HEK293T (cell line): ENCODE data around the gene CALML6.
"Not testable (repeated sequence)": the region's sequence is repeated elsewhere in the genome, so short reads cannot be mapped to it uniquely, and the experiment has no call there.

Experiments used
- CTCF ChIA-PET: fragments of 350-600 bp; formaldehyde crosslinking; extraction: SDS; loops from one replicate; lab custom pipeline; 2021; ENCODE audit warnings: antibody characterized with exemption, inconsistent platforms; lab: Yijun Ruan, JAX
- POLR2A ChIA-PET: fragments of 350-600 bp; formaldehyde crosslinking; extraction: SDS; loops from one replicate; lab custom pipeline; 2020; ENCODE audit warnings: antibody characterized with exemption, inconsistent platforms; lab: Yijun Ruan, JAX
- DNase-seq: peaks from one replicate; pipeline ENCODE4 v3.0.0; 2012; ENCODE audit warnings: mixed read lengths; ENCODE audit errors: extremely low spot score
- ARNT ChIP-seq: fragments of 450-650 bp; IDR thresholded peaks from 2 replicates; pipeline ENCODE4 v1.6.1; 2017; ENCODE audit warnings: mild to moderate bottlenecking
- BHLHE40 ChIP-seq: fragments of 450-650 bp; IDR thresholded peaks from 2 replicates; pipeline ENCODE4 v1.6.1; 2016; ENCODE audit warnings: mild to moderate bottlenecking, moderate library complexity, borderline replicate concordance
- CTBP1 ChIP-seq: fragments of 450-650 bp; IDR thresholded peaks from 2 replicates; pipeline ENCODE4 v1.6.1; 2016; ENCODE audit warnings: borderline replicate concordance
- ELF4 ChIP-seq: fragments of 450-650 bp; IDR thresholded peaks from 2 replicates; pipeline ENCODE4 v1.6.1; 2017; ENCODE audit warnings: antibody characterized with exemption
- FOXA1 ChIP-seq: fragments of 450-650 bp; IDR thresholded peaks from 2 replicates; pipeline ENCODE4 v1.6.1; 2016; ENCODE audit warnings: mild to moderate bottlenecking
- FOXK2 ChIP-seq: fragments of 450-650 bp; IDR thresholded peaks from 2 replicates; pipeline ENCODE4 v1.6.1; 2016; ENCODE audit warnings: mild to moderate bottlenecking
- FOXM1 ChIP-seq: fragments of 450-650 bp; IDR thresholded peaks from 2 replicates; pipeline ENCODE4 v1.6.1; 2017; ENCODE audit warnings: mild to moderate bottlenecking, borderline replicate concordance
- HDGF ChIP-seq: fragments of 450-650 bp; IDR thresholded peaks from 2 replicates; pipeline ENCODE4 v1.6.1; 2017; ENCODE audit warnings: antibody characterized with exemption, borderline replicate concordance
- L3MBTL2 ChIP-seq: fragments of 450-650 bp; conservative IDR thresholded peaks from 2 replicates; pipeline ENCODE4 v1.6.1; 2016; ENCODE audit warnings: mild to moderate bottlenecking
- LEF1 ChIP-seq: fragments of 450-650 bp; IDR thresholded peaks from 2 replicates; pipeline ENCODE4 v1.6.1; 2017; ENCODE audit warnings: mild to moderate bottlenecking, borderline replicate concordance
- NFRKB ChIP-seq: fragments of 450-650 bp; IDR thresholded peaks from 2 replicates; pipeline ENCODE4 v1.6.1; 2016; ENCODE audit warnings: mild to moderate bottlenecking, moderate library complexity
- SP1 ChIP-seq: fragments of 450-650 bp; IDR thresholded peaks from 2 replicates; pipeline ENCODE4 v1.6.1; 2017
- SUZ12 ChIP-seq: fragments of 450-650 bp; IDR thresholded peaks from 2 replicates; pipeline ENCODE4 v1.6.1; 2016; ENCODE audit warnings: mild to moderate bottlenecking
- TARDBP ChIP-seq: fragments of 450-650 bp; IDR thresholded peaks from 2 replicates; pipeline ENCODE4 v1.6.1; 2016
- ZNF384 ChIP-seq: fragments of 450-650 bp; IDR thresholded peaks from 2 replicates; pipeline ENCODE4 v1.6.1; 2016
- TF ChIP-seq, protein P1 (sequence below): fragments of 450-650 bp; IDR thresholded peaks from 2 replicates; pipeline ENCODE4 v1.6.1; 2016

The CALML6 gene

DNA sequence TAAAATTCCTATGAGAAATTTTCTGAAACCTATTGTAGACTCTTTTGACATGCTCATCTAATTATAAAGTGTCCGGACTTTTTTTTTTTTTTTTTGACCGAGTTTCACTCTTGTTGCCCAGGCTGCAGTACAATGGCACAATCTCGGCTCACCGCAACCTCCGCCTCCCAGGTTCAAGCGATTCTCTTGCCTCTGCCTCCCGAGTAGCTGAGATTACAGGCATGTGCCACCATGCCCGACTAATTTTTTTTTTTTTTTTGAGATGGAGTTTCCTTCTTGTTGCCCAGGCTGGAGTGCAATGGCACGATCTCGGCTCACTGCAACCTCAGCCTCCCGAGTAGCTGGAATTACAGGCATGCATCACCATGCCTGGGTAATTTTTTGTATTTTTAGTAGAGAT is 31.2 kb upstream of the CALML6 start:
- TF ChIP-seq ZNF384, result peak; percentile 44
- ChIA-PET CTCF (interaction anchor here (0.6 to 0.7 kb wide), 2 partner anchors 8 to 123 kb away, joined by 3 read pairs; no protein-coding TSS in a partner anchor), POLR2A (interaction anchor here (0.7 kb wide), 1 partner anchor 18 kb away, joined by 3 read pairs; no protein-coding TSS in a partner anchor)
- not testable (repeated sequence) for DNase-seq

DNA sequence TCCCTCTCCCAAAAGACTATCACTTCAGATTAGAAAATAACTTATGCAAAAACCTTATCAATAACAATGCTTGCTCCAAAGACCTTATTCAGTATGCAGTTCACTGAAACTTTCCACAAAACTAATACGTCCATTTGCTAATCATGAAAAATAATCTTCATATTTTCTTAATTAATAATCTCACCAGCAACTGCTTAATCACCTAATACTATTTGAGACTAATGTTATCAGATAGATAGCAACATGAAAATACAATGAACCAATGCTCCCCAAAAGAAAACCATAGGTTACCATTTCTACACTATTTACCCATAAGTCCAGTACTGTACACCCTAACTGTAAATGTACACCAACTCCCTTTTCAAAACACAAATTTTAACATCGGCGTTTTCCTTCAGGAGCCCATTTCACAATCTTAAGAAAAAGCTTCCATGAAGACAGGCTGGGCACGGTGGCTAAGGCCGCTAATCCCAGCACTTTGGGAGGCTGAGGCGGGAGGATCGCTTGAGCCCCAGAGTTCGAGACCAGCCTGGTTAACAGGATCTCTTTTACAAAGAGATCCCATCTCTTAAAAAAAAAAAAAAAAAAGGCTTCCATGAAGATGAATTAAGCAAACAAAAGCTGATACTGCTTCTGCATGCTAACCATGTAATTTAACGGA is 25.8 kb upstream of the CALML6 start:
- DNase-seq, result no peak
- ChIA-PET CTCF (no interaction called here), POLR2A (interaction anchor here (3.2 kb wide), 1 partner anchor 19 kb away, joined by 11 read pairs; no protein-coding TSS in a partner anchor)
- TF ChIP-seq FOXK2, result no peak
- TF ChIP-seq ZNF384, result peak; percentile 66
- no peak for TF ChIP-seq BHLHE40
- TF ChIP-seq ELF4, result no peak
- no peak for TF ChIP-seq HDGF
- TF ChIP-seq SUZ12, result no peak

DNA sequence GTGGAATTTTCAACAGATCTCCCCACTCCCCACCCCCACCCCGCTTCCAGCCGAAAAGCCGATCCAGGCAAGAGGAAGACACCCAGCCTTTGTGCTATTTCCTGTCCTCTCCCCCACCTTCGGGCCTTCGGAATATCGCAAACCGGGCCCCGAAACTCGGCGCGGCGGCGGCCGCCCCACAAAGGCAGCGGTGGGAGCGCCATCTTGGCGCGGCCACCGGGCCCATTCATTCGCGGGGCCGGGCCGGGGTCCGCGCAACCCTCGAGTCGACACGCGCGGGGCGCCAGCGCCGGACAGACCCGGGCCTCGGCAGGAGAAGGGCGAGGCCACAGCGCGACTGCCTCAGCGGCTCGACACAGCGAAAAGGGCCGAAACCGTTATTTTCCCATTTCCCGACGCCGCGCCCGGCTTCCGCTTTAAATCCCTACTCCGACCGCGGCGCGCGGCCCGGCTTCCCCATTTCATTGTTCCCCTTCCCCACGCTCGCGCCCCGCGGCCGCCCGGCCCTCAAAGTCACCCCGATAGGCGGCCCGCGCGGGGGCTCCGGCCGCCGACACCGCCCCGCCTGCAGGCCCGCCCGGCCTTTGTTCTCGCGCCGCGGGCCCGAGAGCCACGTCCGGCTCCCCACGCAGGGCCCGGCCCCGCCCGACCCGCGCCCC is 25.1 kb upstream of the CALML6 start:
- ChIA-PET POLR2A (no interaction called here), CTCF (no interaction called here)
- TF ChIP-seq FOXM1 (no peak), HDGF (no peak), L3MBTL2 (no peak), ELF4 (no peak), ARNT (no peak), NFRKB (no peak), SUZ12 (no peak), FOXK2 (no peak), TARDBP (no peak), LEF1 (no peak), FOXA1 (no peak), SP1 (no peak), ZNF384 (no peak), BHLHE40 (no peak), CTBP1 (no peak)
- TF ChIP-seq, protein P1, sequence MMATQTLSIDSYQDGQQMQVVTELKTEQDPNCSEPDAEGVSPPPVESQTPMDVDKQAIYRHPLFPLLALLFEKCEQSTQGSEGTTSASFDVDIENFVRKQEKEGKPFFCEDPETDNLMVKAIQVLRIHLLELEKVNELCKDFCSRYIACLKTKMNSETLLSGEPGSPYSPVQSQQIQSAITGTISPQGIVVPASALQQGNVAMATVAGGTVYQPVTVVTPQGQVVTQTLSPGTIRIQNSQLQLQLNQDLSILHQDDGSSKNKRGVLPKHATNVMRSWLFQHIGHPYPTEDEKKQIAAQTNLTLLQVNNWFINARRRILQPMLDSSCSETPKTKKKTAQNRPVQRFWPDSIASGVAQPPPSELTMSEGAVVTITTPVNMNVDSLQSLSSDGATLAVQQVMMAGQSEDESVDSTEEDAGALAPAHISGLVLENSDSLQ, result no peak
- DNase-seq, result no peak

DNA sequence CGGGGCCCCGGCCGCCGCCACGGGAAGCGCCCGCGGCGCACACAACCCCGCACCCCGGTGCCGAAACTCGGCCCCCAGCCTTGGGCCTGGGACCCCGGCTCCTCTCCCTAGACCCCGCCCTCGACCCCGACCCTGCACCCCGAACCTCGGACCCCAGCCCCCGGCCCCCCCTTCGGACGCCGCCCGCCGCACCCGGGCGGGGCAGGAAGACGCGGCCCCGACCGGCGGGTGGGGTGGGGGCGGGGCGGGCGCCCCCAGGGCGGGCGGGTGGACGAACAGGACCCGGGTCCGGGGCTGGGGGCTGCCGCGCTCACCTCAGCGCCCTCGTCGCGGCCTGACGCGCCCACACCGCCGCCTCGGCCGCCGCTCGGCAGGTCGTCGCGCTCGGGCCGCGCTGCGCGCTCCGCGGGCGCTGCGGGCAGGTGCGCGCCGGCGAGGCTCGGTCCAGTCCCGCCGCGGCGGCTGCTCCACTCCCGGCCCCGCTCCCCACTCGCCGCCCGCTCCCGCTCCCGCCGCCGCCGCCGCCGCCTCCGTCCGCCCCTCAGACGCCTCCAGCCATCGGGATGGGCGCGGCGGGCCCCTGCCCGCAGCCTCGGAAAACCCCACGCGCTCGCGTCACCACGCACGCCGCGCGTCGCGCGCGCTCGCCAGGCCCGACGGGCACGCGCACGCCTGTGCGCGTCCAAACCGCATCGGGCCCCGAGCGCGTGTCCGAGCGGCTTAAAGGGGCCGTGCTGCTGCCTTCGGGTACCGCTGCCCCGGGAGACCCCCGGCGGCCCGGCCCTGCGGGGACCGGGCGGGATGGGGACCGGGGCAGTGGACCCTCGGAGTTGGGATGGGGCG is 24.3 kb upstream of the CALML6 start, which contains the start of gene GNB1:
Gene GNB1 (minus strand): TSS at position 582 of the 843 bp plus-strand sequence. CDS start 65,634 bp downstream, outside the sequence.
- peak; percentile 94 for DNase-seq
- CTCF ChIA-PET, result no interaction called here
- TF ChIP-seq SUZ12 (no peak), FOXM1 (peak; percentile 19; the same call in 1 of the 2 replicates), HDGF (no peak), TARDBP (no peak), ARNT (0 out of 2 replicates have a peak, but pooled peaks have one; percentile 16)
- POLR2A ChIA-PET, result interaction anchor here (1.5 kb wide), 1 partner anchor 11 kb away, joined by 5 read pairs; no protein-coding TSS in a partner anchor

DNA sequence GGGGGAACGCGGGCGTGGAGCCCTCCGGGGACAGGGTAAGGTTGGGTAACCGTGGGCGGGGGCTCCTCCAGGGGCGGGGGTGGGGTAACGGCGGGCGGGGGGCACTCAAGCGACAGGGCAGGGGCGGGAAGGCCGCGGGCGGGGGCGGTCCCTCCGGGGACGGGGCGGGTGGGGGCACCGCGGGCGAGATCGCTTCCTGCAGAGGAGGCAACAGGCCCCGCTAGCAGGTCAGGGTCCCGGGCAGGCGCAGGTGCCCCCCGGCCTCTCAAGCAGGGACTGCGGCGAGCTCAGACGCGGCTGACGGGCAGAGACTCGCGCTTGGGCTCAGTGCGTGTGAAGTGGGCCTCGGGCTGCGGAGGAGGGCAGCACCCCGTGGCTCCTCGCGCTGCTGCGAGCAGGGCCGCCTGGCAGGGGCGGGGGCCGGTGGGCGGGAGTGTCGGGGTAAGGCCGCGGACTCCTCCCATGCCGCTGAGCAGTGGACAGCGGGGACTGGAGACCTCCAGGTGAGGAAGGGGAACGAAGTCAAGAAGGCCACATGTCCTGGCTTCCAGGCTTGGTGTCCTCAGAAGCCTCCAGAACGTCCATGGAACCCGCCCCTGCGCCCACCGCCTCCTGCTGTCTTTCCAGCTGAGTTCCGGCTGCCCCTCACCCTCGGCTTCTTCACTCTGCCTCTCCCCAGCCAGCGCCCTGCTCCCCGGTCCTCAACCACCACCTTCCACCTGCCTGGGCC is 23.5 kb upstream of the CALML6 start:
- ChIA-PET CTCF (interaction anchor here (0.6 kb wide), 1 partner anchor 8 kb away, joined by 3 read pairs; no protein-coding TSS in a partner anchor), POLR2A (interaction anchor here (0.8 to 1.5 kb wide), 4 partner anchors 10 to 17 kb away, joined by 3 to 5 read pairs (median 4); no protein-coding TSS in a partner anchor)
- DNase-seq, result peak; percentile 60
- TF ChIP-seq L3MBTL2 (peak; percentile 46), SUZ12 (no peak)

DNA sequence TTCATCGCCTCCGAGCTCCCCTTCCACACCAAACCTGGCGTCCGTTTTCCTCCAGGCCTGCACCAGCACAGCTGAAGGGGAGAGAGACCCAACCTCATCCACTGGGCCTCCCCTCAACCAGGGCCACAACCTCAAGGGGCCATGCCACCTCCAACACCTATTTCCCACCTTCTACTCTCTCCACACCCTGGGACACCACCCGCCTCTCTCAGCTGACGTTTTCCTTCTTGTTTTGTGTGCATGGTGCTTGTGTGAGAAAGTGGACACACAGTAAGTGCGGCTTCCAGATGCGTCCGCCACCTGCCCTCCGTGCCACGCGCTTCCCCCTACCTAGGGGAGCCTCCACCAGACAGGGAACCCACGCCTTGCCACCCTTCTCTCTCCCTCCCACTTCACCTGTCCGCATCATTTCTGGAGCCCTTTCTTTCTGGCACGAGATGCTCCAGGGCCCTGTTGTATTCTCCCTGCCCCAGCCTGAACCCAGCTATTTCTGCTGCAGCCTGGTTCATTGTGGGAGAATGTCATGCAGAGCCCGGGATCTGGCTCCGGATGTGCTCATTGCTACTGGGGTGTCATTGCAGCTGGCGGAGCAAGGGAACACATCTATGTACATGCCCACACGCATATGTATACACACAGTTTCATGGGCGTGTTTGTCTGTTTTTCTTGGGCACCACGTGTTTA is 22.8 kb upstream of the CALML6 start:
- TF ChIP-seq ZNF384, result no peak
- no peak for TF ChIP-seq NFRKB
- no peak for TF ChIP-seq SUZ12
- TF ChIP-seq SP1, result no peak
- no peak for TF ChIP-seq FOXK2
- TF ChIP-seq ELF4, result no peak
- TF ChIP-seq TARDBP, result no peak
- no peak for TF ChIP-seq FOXA1
- ChIA-PET CTCF (interaction anchor here (0.6 kb wide), 1 partner anchor 9 kb away, joined by 3 read pairs; no protein-coding TSS in a partner anchor), POLR2A (interaction anchor here (0.8 to 1.5 kb wide), 4 partner anchors 9 to 17 kb away, joined by 3 to 5 read pairs (median 4); no protein-coding TSS in a partner anchor)
- DNase-seq, result no peak

DNA sequence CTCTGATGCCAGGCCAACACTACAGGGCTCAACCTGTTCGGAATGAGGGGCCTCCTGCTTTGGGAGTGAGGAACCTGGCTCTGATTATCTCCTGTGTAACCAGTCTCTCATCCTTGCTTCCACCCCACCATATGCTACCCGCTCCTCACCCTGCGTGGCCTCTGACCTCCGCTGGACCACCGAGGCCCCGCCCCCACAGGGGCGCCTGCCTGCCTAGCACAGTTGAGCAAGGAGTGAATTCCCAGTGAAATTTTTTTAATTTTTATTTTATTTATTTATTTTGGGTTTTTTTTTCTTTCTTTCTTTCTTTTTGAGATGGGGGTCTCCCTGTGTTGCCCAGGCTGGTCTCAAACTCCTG is 22.3 kb upstream of the CALML6 start:
- ChIA-PET CTCF (no interaction called here), POLR2A (no interaction called here)
- DNase-seq, result no peak
- TF ChIP-seq NFRKB (no peak), SUZ12 (no peak)
